Measurements from ENCODE around the gene MGAT5.

- no peak for TF ChIP-seq ZNF671 (CRISPR knock-in tag; IDR thresholded peaks at IDR 0.05)
- TF ChIP-seq ZNF416 (CRISPR knock-in tag; IDR thresholded peaks at IDR 0.05): no peak
Measured at GRCh38 chr2:134346141-134346540, 92.3 kb downstream of the MGAT5 start.
